ENCODE results near the gene MTHFSD.

Gene MTHFSD

DNA sequence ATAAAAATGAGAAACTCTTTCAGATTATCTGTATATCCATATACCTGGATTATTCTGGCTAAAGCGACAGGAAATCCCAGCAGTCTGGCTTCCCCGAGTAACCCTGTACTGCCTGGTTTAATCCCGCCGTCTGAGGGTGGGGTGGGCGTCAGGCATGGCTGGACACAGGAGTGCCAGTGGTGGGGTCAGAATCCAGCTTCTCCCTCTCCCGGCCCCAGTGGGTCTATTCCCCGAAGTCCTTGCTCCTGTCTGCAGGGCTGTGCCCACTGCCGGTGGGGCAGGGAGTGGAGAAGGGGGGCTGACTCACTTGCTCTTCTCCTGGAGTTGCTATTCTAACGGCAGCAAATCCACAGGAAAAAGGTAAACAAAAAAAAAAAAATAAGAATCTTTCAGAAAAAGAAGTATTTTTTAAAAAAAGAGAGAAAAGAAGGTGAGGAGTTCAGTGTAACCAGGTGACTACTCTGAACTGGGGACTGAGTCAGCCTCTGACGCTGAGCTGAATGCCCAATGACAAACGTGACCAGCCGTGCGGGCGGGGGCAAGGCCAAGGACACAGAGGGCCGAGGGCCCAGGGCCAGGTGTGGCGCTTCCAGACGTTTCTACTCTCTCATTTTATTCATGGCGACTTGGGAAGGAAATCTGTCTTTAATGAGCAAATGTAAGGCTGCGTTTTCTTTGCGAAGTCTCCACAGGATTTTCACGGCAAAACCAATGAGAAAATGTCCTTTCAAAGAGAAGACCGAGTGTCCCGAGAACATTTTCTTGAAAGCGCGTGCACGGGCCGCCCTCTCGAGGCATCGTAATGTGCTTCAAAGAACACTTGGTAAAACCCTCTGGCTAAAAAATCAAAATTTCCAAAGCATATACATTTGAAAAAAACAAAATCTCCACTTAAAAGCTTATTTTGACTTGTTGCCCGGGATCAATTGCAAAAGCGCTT lies 24.5 kb downstream of the MTHFSD start:
- no peak for DNase-seq (ENCODE audit: low read depth)

DNA sequence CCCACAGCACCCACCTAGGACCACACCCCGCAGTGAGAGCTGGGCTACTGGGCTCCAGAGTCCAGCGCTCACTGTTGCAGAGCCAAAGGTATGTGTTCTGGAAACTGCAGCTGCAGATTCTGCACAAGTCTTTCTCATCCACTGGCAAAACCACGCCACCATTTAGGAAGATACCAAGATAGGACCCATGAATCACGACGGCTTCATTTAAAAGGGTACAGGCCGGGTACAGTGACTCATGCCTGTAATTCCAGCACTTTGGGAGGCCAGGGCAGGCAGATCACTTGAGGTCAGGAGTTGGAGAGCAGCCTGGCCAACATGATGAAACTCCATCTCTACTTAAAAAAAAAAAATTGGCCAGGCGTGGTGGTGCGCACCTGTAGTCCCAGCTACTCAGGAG lies 25.9 kb downstream of the MTHFSD start:
- peak; percentile 79 for DNase-seq (ENCODE audit: low read depth)

DNA sequence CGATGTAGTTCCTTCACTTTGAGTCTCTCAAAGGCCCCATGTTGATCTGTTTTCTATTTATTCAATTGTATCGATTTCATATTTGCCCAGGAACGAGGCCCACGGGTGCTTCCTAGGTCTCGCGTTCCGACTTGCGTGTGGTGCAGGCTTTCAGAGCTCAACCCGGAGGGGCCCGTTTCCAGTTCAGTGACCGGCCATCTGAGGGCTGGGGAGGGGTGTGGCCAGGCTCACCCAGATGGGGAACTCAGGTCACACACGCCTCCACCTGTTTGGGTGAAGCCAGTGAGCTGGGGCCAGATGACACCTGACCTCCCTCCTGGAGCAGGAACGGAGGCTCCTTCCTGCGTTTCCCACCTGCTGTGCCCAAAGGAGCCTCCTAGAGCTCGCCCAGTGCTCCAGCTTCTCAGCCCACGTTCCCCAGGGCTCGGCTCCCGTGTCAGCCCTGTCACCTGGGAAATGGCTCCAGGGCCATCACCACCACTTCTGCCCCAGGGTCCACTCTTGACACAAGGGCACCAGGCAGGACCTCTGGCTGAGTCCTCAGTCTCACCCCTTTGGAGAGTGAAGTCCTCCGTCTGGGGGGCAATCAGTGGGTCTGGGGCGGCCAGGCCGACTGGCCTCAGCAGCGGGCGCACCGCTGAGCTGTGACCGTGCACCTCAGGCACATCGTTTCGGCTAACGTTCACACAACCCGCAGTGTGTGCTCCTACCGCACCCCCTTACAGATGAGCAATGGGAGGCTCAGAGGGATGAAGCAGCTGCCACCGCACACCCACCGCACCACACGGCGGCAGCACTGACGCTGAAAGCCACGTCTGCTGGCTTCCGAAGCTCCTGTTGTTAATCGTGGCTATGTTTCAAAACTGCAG lies 26.7 kb downstream of the MTHFSD start:
- no peak for DNase-seq (ENCODE audit: low read depth)

DNA sequence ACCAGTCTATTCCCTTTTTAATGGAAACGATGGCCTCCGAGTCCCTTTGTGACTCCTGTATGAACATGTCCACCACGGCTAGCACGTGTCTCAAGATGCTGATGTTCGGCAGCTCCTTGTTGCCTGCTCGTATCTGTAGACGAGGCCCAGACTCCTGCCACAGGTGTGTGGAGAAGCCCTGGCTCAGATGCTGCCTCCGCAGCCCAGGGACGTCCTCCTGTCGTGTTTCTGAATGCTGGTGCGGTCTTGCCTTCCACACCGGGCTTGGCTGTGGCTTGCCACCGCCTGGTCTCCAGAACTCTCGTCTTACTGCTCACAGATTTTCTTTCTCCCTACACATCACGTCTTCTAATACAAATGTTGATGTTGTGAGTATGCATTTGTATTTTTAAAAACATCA lies 27.7 kb downstream of the MTHFSD start:
- DNase-seq (ENCODE audit: low read depth), result no peak

DNA sequence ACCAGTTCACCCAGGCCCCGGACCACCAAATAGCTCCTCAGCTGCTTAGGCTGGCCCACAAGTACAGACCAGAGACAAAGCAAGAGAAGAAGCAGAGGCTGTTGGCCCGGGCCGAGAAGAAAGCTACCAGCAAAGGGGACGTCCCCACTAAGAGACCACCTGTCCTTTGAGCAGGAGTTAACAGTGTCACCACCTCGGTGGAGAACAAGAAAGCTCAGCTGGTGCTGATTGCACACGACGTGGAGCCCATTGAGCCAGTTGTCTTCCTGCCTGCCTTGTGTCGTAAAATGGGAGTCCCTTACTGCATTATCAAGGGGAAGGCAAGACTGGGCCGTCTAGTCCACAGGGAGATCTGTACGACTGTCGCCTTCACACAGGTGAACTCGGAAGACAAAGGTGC lies 29.3 kb downstream of the MTHFSD start:
- DNase-seq (ENCODE audit: low read depth), result no peak

DNA sequence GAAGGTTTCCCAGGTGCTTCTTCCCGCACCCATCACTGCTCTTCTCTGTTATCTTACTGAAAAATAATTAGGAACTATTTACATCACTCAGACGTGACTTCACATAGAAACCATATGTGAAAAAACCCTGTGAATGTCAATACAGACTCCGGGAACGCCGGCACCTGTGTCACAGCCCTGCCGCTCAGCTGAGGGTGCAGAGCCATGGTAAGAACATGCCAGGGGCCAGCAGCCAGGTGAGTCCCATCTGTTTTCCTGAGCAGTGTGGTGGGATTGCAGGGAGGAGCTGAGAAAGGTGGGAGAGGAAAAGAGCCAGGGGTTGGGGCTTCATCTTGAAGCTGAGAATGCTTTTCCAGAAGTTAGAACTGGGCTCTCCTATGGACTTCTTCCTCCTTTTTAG lies 31.0 kb downstream of the MTHFSD start:
- DNase-seq (ENCODE audit: low read depth), result no peak

DNA sequence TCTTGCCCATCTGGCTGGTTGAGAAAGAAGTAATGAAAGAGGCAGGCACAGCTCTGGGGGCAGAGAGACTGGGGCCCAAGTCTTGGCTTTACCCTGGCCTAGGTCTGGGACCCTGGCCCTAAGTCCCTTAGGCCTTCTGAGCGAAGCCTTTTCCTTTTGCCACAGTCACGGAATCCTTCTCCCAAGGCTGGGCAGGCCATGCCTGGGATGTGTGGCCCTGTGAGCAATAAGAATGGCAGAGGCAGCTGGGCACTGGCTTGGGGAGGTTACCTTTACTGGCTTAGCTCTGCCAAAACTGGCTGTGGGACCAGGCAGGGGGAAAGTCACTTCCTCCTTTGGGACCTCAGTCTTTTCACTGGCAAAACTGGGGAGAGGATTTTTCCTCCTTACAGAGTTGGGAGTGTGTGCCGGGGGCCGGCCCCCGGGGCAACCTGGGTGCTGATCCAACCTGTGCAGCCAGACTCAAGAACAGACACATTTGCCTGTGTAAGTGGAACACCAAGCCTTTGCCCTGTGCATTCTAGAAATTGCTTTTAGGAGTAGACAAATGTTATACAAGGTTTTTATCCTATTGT lies 31.8 kb downstream of the MTHFSD start:
- no peak for DNase-seq (ENCODE audit: low read depth)

DNA sequence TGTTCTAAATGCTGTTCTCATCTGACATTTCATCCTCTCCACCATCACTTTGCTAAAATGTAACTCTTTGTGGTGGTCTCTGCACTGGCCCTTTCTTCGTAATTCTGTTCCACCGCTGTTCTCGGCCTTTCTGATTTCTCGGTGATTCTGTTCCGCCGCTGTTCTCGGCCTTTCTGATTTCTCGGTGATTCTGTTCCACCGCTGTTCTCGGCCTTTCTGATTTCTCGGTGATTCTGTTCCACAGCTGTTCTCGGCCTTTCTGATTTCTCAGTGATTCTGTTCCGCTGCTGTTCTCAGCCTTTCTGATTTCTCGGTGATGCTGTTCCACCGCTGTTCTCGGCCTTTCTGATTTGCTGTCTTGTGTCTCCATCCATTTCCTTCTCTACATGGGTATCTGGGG lies 32.4 kb downstream of the MTHFSD start:
- DNase-seq (ENCODE audit: low read depth), result no peak

DNA sequence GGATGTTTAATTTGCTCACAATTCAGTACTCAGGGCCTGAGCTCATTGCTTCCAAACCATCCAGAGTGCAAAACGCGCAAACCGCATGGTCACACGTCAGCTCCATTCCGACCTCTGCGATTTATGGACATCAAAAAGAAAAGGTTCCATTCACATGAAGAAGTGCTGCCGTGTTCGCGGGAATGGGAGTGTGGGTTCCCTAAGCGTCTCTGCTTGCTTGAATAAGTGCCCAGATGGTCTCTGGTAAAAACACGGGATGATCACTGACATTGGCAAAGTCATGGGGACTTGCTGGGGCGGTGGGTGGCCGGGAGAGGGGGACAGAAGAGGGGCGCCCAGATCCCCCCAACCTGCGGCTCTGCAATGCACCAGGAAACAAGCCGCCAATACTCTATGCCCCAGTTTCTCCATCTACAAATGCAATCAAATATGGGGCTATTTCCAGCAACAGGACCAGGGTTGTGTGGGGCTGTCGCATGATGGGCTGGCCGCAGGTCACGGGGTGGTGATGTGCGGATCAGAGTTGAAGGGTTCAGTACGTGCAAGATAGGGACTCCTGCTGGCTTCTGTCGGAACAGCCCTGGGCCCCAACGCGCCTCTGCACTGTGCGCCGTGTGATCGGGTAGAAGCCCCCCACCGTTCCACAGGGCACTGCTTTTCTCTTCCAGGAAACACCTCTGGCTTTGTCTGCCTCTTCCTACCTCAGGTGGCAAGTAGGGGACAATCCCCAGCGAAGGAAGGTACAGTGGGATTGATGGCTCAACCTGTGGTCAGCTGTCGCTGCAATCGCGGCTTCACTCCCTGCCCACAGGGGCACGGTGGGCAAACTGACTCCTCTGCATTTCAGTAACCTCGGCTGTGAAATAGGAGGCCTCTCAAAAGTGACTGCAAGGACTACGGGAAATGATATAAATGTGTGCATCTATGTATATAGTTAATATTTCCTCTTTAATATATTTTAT lies 33.5 kb downstream of the MTHFSD start:
- DNase-seq (ENCODE audit: low read depth), result no peak

DNA sequence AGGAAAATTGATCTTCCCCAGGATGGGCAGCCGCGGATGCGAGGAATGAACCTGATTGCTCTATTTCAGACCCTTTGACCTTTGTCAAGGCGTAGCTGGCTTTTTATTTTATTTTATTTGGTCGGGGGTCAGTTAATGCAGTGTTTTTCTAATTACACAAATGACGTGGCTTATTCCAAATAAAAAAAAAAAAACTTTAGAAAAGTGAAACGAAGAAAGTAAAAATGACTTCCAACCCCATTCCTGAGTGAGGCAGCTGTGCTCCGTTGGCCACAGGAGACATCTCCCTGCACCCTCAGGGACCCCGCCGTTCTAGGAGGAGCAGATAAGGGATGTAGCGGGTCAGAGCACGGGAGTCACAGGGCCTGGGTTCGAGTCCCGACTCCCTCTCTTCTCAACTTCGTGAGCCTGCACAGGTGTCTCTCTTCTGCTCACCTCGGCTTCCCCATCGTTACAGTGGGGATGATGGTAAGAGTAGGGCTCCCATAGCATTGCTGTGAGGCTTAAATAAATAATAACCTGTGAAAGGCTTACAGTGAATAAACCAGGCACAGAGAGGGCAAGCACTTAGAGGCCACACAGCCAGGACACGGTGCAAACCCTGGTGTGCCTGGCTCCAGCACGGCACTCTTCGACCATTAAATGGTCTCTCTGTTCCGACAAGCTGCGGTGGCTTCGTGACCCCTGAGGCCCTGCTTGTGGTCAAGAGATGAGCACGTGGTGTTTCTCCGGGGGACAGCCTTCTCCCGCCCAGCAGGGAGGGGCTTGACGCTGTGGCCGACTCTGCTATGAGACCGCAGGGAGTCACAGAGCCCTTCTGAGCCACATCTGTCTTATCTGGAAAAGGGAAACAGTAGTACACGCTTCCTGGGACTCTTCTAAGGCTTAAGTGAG lies 34.5 kb downstream of the MTHFSD start:
- DNase-seq (ENCODE audit: low read depth), result no peak

DNA sequence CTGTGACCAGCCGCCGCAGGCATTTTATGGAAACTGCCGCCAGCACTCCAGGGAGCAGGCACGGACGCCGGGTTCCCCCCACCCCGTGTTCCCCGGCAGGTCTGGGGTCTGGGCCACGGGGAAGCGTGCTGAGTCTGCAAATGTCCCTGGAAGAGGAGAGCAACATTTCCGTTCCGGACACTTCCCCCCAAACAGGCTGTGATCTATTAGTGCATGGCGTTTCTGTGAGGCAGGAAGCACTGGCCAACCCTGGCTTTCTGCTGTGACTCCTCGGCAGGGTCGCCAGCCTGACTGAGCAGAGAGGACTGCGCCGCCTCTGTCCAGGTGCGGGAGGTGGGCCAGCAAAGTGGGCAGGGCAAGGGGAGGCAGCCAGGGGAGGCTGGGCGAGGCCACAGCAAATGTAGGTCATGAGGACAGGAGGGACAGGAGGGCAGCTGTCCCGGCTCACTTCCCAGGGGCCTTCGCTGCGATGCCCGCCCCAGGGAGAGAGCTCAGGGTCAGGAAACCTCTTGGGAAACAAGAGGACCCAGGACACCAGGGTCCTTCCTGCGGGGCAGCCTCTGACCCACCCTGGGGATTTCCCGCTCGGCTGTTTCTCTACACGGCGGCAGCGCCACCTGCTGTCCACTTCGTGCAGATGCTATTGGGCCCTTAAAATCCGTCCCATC lies 35.3 kb downstream of the MTHFSD start:
- peak; percentile 43 for DNase-seq (ENCODE audit: low read depth)

DNA sequence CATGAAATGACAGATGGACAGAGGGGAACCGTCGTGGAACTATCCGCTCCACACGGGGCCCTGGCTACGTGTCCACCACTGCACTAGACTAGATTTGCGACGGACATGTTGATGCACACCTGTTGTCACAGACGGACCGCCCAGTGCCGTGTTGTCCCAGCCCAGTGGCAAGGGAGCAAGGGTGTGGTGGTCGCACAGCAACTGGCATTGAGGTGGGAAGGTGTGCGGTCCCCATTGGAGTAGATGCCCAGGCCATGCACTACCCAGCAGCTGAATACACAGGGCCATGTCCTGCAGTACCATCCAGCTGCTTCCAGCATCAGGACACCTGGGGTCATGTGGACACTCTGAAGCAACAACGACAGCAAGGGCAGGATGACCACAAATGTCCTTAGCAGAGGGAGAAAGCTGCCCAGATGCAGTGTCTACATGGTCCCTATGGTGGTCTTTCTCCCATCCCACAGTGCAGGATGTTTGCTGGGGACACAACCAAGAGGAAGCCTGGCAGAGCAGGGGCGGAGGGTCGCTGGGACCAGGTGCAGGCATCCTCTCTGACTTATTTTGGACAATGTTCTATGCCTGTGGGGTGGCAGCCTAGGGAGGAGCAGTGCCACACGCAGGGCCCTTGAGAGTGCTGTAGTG lies 35.9 kb downstream of the MTHFSD start:
- DNase-seq (ENCODE audit: low read depth), result no peak

DNA sequence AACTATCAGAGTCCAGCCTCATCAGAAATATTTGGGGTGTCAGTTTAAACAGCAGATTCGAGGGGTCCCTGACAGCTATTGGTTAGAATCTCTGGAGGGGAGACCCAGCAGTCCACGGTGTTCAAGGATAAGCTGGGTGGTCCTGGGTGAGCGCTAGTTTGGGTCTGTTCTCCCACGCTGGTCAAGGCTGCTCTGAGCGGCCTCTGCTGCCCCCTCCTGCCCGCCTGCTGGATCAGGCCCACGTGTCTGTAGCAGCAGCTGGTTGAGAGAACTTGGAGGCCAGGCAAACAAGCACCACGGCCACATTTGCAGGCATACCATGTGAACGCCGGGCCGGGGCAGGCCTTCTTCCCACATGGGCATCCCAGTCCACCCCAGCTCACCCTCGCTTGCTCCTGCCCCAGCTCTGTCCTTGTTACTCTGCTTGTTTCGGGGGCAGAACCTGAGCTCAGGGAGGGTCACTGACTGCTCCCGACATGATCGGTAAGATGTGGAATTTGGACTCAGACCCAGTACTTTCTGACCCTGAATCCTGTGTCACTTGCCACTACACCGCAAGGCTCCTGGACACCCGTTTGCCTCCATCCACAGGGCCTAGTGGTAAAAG lies 37.3 kb downstream of the MTHFSD start:
- DNase-seq (ENCODE audit: low read depth), result peak; percentile 80

DNA sequence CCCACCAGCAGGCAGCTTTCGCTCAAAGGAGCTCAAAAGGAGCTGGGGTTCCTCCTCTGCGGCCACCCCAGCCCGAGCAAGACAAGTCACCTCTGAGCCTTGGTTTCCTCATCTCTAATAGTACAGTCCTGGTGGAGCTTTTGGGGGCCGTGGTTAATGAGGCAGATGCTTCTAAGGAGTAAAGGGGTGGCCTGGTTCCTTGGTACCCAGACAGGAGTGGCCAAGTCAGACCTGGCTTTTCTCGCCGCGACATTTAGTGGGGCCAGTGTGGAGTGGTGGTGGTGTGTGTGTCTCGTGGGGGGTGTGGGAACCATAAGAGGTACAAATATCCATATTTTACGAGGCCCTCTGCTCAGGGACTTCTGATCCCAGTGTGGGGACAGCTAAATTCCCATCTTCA lies 38.0 kb downstream of the MTHFSD start:
- DNase-seq (ENCODE audit: low read depth), result no peak

DNA sequence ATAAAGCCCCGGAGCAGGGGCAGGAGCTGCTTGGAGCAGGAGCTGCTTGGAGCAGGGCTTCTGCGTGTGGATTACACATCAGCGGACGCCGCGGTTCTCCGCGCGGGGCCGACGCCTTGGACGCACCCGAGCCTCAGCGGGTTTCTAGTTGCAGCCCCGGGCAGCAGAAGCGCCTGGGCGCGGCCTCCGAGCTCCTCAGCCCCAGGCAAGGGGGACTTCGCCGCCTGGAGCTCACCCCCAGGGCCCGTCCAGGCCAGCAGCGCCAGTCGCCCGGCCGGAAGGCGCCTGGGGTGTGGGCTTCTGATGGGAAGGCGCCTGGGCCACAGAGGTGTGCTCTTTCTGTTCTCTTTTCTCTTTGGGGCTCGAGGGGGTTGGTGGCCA lies 38.4 kb downstream of the MTHFSD start:
- peak; percentile 60 for DNase-seq (ENCODE audit: low read depth)

DNA sequence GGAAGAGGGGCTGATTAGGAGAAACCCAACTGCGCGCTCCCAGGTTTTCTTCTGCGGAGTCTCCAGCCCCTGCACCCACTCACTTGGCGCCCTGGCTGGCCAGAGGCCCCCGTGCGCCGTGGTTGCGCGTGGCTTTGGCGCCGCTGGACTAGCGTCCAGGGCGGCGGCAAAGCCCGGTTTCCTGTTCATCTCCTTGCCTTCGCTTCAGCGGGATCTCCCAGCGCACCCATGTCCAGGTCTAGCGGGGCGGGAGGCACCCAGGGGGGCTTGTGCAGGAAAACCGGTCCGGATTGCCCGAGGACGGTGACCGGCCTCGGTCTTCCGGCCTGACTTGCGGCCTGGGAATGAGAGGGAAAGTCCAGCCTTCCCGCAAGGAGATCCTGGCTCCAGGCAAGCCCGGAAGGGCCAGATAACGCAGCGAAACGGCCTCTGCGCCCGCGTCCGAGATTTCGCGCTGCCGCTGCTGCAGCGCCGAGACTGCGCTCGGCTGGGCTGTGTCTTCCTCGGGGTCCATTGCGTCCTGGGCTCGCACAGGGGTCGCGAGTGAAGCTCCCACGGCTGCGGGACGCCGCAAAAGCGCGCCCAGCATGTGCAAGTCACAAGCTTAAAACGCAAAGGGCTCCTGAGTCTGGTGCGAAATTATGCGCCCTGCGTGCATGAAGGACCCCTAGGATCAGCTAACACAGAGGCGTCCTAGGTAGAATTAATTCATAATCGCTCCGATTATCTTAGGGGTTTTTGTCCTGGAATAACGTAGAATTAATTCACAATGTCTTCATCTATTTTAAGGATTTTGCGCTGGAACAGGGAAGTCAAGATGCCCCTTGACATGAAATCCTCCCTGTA lies 39.0 kb downstream of the MTHFSD start:
- DNase-seq (ENCODE audit: low read depth), result peak; percentile 72

DNA sequence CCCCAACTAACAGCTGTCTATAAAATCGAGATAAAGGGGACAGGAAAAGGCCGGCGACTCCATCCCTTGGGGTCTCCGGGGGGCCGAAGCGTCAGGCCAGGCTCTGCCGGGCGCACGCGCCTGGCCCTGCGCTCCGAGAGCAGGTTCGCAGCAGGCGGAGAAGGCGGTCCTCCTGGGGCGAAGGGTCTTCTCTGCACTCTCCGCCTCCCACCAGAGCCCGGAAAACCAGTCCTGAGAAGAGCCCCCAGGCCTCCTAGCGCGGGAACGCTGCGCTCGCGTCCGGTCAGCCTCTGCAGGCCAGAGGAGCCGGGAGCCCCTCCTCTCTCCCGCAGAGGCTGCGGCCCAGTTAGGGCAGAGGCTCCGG lies 39.6 kb downstream of the MTHFSD start:
- DNase-seq (ENCODE audit: low read depth), result peak; percentile 43

Measured in amniotic epithelial cell (primary cell).